Iris pigment epithelial cell (primary cell): ENCODE results near the gene MME.
A peak's percentile ranks its signal among the peaks of the same experiment; 100 is the strongest.

ENCODE experiments used
- DNase-seq: peaks from one replicate; pipeline ENCODE4 v3.0.0-alpha.2; 2011; ENCODE audit warnings: low read depth

Gene MME

GRCh38 chr3:155079746-155080487 is at the start of gene MME:
MME (plus strand) TSS chr3:155080319; CDS start chr3:155084168, 3,849 bp downstream.
- DNase-seq, result peak; percentile 86

GRCh38 chr3:155031186-155031585 is 48.9 kb upstream of the MME start:
- peak; percentile 64 for DNase-seq

DNA sequence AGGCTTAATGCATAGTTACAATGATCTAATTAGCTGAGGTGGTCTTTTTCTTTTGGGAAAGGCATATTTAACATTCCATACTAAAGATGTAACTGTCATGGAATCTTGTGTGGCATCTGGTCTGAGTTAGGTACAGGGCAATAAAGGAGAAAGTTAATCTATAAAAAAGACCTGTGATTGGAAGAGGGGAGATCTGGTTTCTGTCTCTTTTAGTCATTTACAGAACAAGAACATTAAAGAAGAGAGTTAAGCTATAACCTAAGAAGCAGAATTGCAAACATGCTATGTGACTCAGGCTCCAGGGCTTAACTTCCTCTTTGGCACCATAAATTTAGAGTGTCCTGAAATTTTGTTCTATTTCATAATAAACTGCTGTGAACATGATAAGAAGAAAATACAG is 47.2 kb upstream of the MME start:
- peak; percentile 80 for DNase-seq

- DNase-seq, result peak; percentile 77
Observed at GRCh38 chr3:155034786-155035185, 45.3 kb upstream of the MME start.

DNA sequence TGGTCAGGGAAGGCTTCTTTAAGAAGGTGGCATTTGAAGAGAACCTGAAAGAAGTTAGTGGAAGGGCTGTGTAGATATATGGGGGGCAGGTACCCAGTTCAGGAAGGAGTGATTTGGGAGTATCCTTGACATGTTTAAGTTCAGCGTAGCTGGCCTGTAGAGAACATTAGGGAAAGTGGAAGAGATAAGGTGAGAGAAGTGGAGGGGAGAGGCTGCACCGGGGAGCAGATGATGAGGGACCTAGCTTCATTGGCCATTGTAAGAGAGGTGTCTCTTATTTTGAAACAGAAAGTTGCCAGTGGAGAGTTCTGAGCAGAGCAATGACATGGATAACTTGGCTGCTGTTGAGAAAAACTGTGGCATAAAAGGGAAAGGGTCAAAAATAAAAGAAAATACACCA is 44.6 kb upstream of the MME start:
- no peak for DNase-seq

DNA sequence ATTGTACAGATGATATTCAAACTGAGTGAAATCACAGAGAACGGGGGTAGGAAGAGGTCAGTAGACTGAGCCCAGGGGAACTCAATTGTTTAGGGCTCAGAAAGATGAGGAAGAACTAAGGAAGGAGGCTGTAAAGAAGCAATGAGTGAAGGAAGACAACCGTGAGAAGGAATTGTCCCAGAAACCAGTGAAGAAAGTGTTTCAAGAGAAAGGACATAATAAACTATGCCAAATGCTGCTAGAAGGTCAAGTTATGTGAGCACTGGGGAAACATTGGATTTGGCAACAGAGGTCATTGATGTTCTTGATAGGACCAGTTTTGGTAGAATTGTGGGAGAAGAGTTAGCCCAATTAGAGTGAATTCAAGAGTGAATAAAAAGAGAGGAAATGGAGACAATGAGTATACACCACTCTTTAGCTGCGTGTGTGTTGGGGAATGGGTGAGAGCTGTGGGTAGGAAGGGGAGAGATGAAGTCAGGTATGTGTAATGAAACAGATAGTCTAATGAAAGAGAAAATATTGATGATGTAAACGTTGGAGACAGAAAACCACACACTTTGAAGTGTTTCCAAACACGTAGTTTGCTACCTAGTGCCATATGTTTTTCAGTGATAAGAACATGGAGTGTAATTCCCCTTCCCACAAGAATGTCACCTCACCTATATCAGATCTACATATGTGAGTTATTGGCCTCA is 42.5 kb upstream of the MME start:
- DNase-seq, result no peak

GRCh38 chr3:155038203-155038554 is 41.9 kb upstream of the MME start:
- no peak for DNase-seq

DNA sequence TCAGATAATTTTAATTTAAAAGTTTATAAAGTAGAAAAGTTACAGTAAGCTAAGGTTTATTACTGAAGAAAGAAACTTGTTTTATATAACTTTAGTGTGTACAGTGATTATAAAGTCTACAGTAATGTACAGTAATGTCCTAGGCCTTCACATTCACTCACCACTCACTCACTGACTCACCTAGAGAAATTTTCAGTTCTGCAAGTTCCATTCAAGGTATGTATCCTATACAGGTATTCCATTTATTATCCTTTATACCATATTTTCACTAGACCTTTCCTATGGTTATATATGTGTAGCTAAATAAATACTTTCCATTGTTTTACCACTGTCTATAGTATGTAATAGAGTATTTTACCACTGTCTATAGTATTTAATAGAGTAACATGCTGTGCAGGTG is 33.2 kb upstream of the MME start:
- DNase-seq, result no peak

DNA sequence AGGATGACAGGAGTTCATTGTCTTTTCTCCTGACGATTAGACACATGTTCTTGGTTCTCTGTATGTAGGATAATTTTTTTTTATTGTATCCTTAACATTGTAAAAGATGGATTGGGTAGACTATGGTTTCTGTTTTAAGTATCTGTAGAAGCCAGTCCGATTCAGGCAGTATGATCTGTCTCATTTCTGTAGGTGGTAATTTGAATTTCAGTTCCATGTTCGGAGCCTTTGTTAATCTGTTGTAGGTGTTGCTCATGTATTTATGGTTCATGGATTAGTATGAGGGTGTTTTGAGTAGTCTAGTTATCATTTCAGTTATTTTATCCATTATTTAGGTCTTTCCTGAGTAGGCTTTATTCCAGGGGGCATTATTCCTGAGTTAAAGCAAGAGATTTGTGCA is 32.4 kb upstream of the MME start:
- no peak for DNase-seq

DNA sequence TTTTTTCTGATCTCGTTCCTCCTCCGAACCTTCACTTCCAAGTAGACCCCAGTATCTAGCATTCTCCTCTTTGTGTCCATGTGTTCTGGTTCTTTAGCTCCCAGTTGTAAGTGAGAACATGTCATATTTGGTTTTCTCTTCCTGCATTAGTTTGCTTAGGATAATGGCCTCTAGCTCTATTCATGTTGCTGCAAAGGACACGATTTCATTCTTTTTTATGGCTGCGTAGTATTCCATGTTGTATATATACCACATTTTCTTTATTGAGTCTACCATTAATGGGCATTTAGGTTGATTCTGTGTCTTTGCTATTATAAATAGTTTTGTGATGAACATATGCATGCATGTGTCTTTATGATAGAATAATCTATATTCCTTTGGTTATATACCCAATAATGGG is 30.2 kb upstream of the MME start:
- no peak for DNase-seq

DNA sequence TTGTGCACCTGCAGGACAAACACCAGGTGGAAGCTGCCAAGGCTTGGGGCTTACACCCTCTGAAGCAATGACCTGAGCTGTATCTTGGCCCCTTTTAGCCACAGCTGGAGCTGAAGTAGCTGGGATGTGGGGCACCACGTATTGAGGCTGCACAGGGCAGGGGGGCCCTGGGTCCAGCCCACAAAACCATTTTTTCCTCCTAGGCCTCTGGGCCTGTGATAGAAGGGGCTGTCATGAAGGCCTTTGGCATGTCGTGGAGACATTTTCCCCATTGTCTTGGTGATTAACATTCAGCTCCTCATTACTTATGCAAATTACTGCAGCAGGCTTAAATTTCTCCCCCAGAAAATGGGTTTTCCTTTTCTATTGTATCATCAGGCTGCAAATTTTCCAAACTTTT is 27.6 kb upstream of the MME start:
- no peak for DNase-seq

DNA sequence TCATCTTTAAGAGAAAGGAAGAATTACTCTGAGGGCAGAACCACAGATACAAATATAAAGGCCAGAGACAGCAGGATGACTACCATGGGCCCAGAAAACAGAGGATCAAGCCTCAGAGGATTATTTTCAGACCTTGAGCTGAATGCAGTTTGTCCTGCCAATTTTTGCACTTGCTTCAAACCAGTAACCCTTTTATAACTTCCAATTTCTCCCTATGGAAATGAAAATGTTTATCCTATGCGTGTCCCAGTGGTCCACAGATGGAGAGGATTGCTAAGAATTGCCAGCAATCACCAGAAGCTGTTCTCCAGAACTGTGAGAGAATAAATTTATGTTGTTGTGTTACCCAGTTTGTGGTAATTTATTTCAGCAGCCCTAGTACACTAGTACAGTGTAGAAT is 26.4 kb upstream of the MME start:
- no peak for DNase-seq

DNA sequence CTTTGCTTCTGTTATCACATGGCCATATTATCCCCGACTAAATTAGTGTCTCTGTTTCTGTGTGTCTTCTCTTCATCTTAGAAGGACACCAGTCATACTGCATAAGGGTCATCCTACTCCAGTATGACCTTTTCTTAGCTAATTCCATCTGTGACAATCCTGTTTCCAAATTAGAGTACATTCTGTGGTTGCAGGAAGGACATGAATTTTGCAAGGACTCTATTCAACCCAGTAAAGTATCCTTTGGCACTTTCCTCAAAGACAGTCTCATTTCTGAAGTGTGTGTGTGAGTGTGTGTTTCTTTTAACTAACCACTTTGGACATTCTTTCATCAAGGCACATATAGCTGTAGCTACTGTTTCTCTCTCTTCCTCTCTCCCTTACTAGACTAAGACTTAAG is 15.2 kb upstream of the MME start:
- peak; percentile 42 for DNase-seq

GRCh38 chr3:155065537-155065936 is 14.6 kb upstream of the MME start:
- DNase-seq, result peak; percentile 98

DNA sequence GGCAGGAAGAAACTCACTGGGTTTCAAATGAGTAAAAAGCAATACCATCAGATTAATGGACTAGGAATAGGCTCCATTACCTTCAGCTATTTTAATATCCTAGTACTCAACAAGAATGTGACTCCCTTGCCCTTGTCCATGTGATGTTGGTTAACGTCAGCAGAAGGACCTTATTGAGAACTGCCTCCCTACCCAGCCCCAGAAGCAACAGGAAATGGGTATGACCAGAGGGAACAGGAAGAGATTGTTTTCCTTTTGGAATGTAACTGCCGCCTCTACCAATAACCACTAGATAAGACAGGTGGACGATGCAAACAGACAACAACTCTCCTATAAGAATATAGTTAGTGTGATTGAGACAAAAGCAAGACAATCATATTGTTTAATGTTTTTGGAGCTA is 10.4 kb upstream of the MME start:
- peak; percentile 91 for DNase-seq

GRCh38 chr3:155070316-155070715 is 9.8 kb upstream of the MME start:
- peak; percentile 63 for DNase-seq

- peak; percentile 99 for DNase-seq
Observed at GRCh38 chr3:155070932-155071387, 9.2 kb upstream of the MME start.

DNA sequence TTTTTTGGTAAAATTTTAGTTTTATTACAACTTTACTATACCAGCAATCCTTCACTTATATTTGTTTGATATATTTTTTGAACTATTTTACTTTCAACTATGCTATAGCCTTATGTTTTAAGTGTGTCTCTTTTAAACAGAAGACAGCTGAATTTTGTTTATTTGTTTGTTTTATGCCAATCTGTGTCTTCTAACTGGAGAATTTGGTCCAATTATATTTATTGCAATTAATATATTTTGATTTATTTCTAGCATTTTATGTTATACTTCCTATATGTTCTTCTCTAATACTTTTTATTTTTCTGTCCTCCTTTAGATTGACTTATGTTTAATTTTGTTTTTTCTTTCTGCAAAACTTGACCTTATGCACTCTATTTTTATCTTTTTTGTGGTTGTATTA is 4.9 kb upstream of the MME start:
- DNase-seq, result no peak

DNA sequence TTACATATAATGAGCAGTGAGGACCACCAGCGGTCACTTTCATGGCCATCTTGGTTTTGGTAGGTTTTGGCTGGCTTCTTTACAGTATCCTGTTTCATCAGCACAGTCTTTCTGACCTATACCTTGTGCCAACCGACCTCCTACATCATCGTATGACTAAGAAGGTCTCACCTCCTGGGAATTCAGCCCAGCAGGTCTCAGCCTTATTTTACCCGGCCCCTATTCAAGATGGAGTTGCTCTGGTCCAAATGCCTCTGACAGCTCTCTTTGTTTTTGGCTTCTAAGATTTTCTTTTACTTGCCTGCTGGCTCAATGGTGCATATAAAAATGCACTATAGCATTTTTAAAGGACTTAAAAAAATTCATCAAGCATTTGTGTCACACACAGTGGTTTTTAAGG is 3.2 kb upstream of the MME start:
- DNase-seq, result no peak

GRCh38 chr3:155078711-155079467 is 1.2 kb upstream of the MME start:
- peak; percentile 54 for DNase-seq

GRCh38 chr3:155079468-155079745 is 712 bp upstream of the MME start:
- DNase-seq, result no peak

GRCh38 chr3:155080692-155081091 is 573 bp downstream of the MME start:
- peak; percentile 47 for DNase-seq

DNA sequence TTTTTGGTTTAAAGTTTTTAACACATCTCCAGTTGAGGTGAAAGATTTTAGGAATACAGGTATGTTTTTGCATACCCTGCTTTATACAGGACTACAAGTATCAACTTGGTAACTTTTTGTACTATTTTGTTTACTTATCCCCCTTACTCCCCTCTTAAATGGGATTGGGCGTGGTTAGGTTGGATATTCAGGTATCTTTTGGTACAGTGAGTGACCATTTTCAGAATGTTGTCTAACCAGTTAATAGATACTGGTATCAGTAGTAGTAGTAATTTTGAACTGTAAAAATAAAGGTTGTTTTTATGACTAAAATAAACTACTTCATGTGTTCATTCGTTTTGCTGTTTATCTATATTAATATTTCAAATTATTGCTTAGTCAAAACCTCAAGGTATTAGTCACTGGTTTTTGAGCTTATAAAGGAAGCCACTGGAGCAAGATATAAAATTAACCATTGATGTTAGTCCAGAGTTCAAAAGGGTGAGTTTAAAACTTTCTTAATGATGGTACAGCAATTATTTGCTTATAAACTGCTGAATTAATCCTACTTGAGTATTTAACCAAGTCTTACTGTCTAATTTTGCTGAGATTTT is 3.3 kb downstream of the MME start:
- peak; percentile 35 for DNase-seq
